H9 (cell line): ENCODE results near the gene MYO7B. TPM values are rescaled to one million over a fixed set of nuclear protein-coding genes. Genes with fewer than 3 reads are reported as not detected.

Source experiments
- DNase-seq: peaks from one replicate; pipeline ENCODE4 v3.0.0-alpha.2; 2017
- H2AFZ ChIP-seq: one replicate; pipeline ENCODE4 v1.6.1; 2013; ENCODE audit warnings: mild to moderate bottlenecking, low read length, control low read depth, moderate library complexity
- H2AK5ac ChIP-seq: 2 replicates; pipeline ENCODE4 v1.6.1; 2013; ENCODE audit warnings: low read length, control low read depth, mixed read lengths; ENCODE audit not compliant: insufficient read length
- H2BK120ac ChIP-seq: one replicate; pipeline ENCODE4 v1.6.1; 2013; ENCODE audit warnings: low read depth, mild to moderate bottlenecking, low read length, control low read depth, inconsistent platforms; ENCODE audit not compliant: poor library complexity, severe bottlenecking
- H2BK12ac ChIP-seq: 2 replicates; pipeline ENCODE4 v1.6.1; 2013; ENCODE audit warnings: low read length, control low read depth, mixed read lengths, low read depth; ENCODE audit not compliant: insufficient read length
- H2BK15ac ChIP-seq: 2 replicates; pipeline ENCODE4 v1.6.1; 2013; ENCODE audit warnings: low read depth, low read length, control low read depth
- H2BK20ac ChIP-seq: one replicate; pipeline ENCODE4 v1.6.1; 2013; ENCODE audit warnings: low read depth, mild to moderate bottlenecking, low read length, control low read depth, inconsistent platforms; ENCODE audit not compliant: poor library complexity, severe bottlenecking
- H2BK5ac ChIP-seq: 2 replicates; pipeline ENCODE4 v1.6.1; 2013; ENCODE audit warnings: low read length, control low read depth, mixed read lengths; ENCODE audit not compliant: insufficient read length
- H3K14ac ChIP-seq: 2 replicates; pipeline ENCODE4 v1.6.1; 2013; ENCODE audit warnings: low read length, control low read depth; ENCODE audit not compliant: insufficient read depth
- H3K18ac ChIP-seq: 2 replicates; pipeline ENCODE4 v1.6.1; 2013; ENCODE audit warnings: low read depth, mild to moderate bottlenecking, mixed read lengths, low read length, control low read depth; ENCODE audit not compliant: insufficient read length
- H3K23ac ChIP-seq: 2 replicates; pipeline ENCODE4 v1.6.1; 2013; ENCODE audit warnings: low read length, control low read depth, mixed read lengths, low read depth; ENCODE audit not compliant: insufficient read length
- H3K23me2 ChIP-seq: 2 replicates; pipeline ENCODE4 v1.6.1; 2013; ENCODE audit warnings: low read depth, mild to moderate bottlenecking, mixed read lengths, low read length, control low read depth; ENCODE audit not compliant: insufficient read length, poor library complexity, severe bottlenecking
- H3K27ac ChIP-seq: 2 replicates; pipeline ENCODE4 v1.5.1; 2013; ENCODE audit warnings: low read length, control low read depth, mixed read lengths, low read depth; ENCODE audit not compliant: insufficient read length
- H3K27me3 ChIP-seq: 2 replicates; pipeline ENCODE4 v1.6.1; 2013; ENCODE audit warnings: low read length, control low read depth, inconsistent platforms; ENCODE audit not compliant: insufficient read depth
- H3K4ac ChIP-seq: 2 replicates; pipeline ENCODE4 v1.6.1; 2013; ENCODE audit warnings: low read depth, mild to moderate bottlenecking, control low read depth, inconsistent platforms, low read length, moderate library complexity
- H3K4me1 ChIP-seq: 2 replicates; pipeline ENCODE4 v1.6.1; 2013; ENCODE audit warnings: low read length, control low read depth, inconsistent platforms; ENCODE audit not compliant: insufficient read depth
- H3K4me2 ChIP-seq: 2 replicates; pipeline ENCODE4 v1.6.1; 2013; ENCODE audit warnings: low read length, control low read depth, mixed read lengths; ENCODE audit not compliant: insufficient read length, insufficient read depth
- H3K56ac ChIP-seq: 2 replicates; pipeline ENCODE4 v1.6.1; 2013; ENCODE audit warnings: low read depth, mild to moderate bottlenecking, mixed read lengths, low read length, control low read depth; ENCODE audit not compliant: insufficient read length
- H3K79me1 ChIP-seq: 2 replicates; pipeline ENCODE4 v1.6.1; 2013; ENCODE audit warnings: low read depth, mild to moderate bottlenecking, moderate library complexity, low read length, control low read depth, inconsistent platforms; ENCODE audit not compliant: insufficient read depth, poor library complexity, severe bottlenecking
- H3K79me2 ChIP-seq: 2 replicates; pipeline ENCODE4 v1.6.1; 2013; ENCODE audit warnings: low read length, control low read depth, inconsistent platforms; ENCODE audit not compliant: insufficient read depth
- H3K9ac ChIP-seq: 2 replicates; pipeline ENCODE4 v1.6.1; 2013; ENCODE audit warnings: low read length, control low read depth, mixed read lengths; ENCODE audit not compliant: insufficient read length; ENCODE audit errors: extremely low read depth
- H3K9me3 ChIP-seq: one replicate; pipeline ENCODE4 v1.6.1; 2013; ENCODE audit warnings: low read depth, low read length, inconsistent platforms; ENCODE audit not compliant: control insufficient read depth
- H3T11ph ChIP-seq: one replicate; pipeline ENCODE4 v1.6.1; 2013; ENCODE audit warnings: mild to moderate bottlenecking, low read length, control low read depth, inconsistent platforms
- H4K20me1 ChIP-seq: one replicate; pipeline ENCODE4 v1.6.1; 2013; ENCODE audit not compliant: control insufficient read depth, insufficient read length, insufficient read depth
- H4K5ac ChIP-seq: 2 replicates; pipeline ENCODE4 v1.6.1; 2013; ENCODE audit warnings: low read depth, mild to moderate bottlenecking, mixed read lengths, low read length, control low read depth; ENCODE audit not compliant: insufficient read length
- H4K8ac ChIP-seq: replicated peaks from 2 replicates; pipeline ENCODE4 v1.6.1; 2013; ENCODE audit warnings: low read length, control low read depth, mixed read lengths, low read depth; ENCODE audit not compliant: insufficient read length
- H4K91ac ChIP-seq: 2 replicates; pipeline ENCODE4 v1.6.1; 2013; ENCODE audit warnings: low read depth, mild to moderate bottlenecking, moderate library complexity, mixed read lengths, low read length, control low read depth; ENCODE audit not compliant: insufficient read length
- H3K27ac Mint-ChIP-seq, 3 experiments: 2 replicates in 2 of 3; 3 replicates in 1 of 3; pipeline ENCODE4 v1.8.0; 2020 to 2021; ENCODE audit warnings: mixed read lengths in 3 of 3, mild to moderate bottlenecking in 1 of 3, moderate library complexity in 1 of 3
- H3K27me3 Mint-ChIP-seq: 2 replicates; pipeline ENCODE4 v1.8.0; 2021; ENCODE audit warnings: low read depth, mild to moderate bottlenecking, moderate library complexity, mixed read lengths
- H3K36me3 Mint-ChIP-seq, 3 experiments: 2 replicates in 2 of 3; 3 replicates in 1 of 3; pipeline ENCODE4 v1.8.0; 2020 to 2021; ENCODE audit warnings: low read depth in 3 of 3, mixed read lengths in 3 of 3; ENCODE audit not compliant: insufficient read depth in 1 of 3
- H3K4me1 Mint-ChIP-seq, 2 experiments: 2 replicates each; pipeline ENCODE4 v1.8.0; 2020; ENCODE audit warnings: mixed read lengths in 2 of 2
- H3K4me3 Mint-ChIP-seq, 2 experiments: 2 replicates in 1 of 2; 3 replicates in 1 of 2; pipeline ENCODE4 v1.8.0; 2020 to 2021; ENCODE audit warnings: mild to moderate bottlenecking in 2 of 2, mixed read lengths in 2 of 2, moderate library complexity in 1 of 2
- H3K9me3 Mint-ChIP-seq, 2 experiments: 2 replicates in 1 of 2; 3 replicates in 1 of 2; pipeline ENCODE4 v1.8.0; 2020; ENCODE audit warnings: mild to moderate bottlenecking in 2 of 2, mixed read lengths in 2 of 2, moderate library complexity in 1 of 2
- CTCF ChIP-seq: fragments of 200-600 bp; sonication (generic); conservative IDR thresholded peaks from 3 replicates; pipeline ENCODE4 v1.8.0; 2021; ENCODE audit warnings: antibody characterized with exemption, mild to moderate bottlenecking
- WGBS: extraction: QIAGEN DNeasy Blood & Tissue Kit; methylation state at CpG from one replicate; pipeline ENCODE4 v1.1.7; 2013; ENCODE audit warnings: missing lambda C conversion rate, low lambda C conversion rate, mixed read lengths; ENCODE audit not compliant: insufficient read length; ENCODE audit errors: extremely low coverage; 5-methylcytosine and 5-hydroxymethylcytosine counted together
- total RNA-seq: library from RNA; stranded (reverse); gene quantifications from 2 replicates; pipeline ENCODE4 v1.2.1, GENCODE V29; 2021

The MYO7B gene
- total RNA-seq, 1 experiment from 2014 or later: not detected

- DNase-seq: no peak
- Histone ChIP-seq H3T11ph (no peak overlapping the region), H3K18ac (no peak overlapping the region), H4K20me1 (no peaks in the 10 kb centered on the region), H2BK20ac (no peak overlapping the region), H3K79me1 (no peaks in the 10 kb centered on the region), H3K9ac (no peak overlapping the region), H3K23me2 (no peaks in the 10 kb centered on the region), H2AK5ac (no peak overlapping the region), H3K4me1 (no peaks in the 10 kb centered on the region), H3K27me3 (no peaks in the 10 kb centered on the region), H3K9me3 (no peaks in the 10 kb centered on the region), H3K4me2 (no peak overlapping the region), H3K4ac (no peak overlapping the region), H3K27ac (no peak overlapping the region), H2BK15ac (no peak overlapping the region), H2AFZ (no peak overlapping the region), H4K5ac (no peak overlapping the region), H2BK12ac (no peak overlapping the region), H2BK120ac (no peak overlapping the region), H3K14ac (no peak overlapping the region), H3K79me2 (0 out of 2 replicates have a peak, but pooled peaks cover 2% of the 10 kb centered on the region), H3K23ac (no peak overlapping the region), H4K91ac (no peak overlapping the region), H3K56ac (no peak overlapping the region), H4K8ac (no peak overlapping the region), H2BK5ac (no peak overlapping the region)
- no peak overlapping the region for H3K27ac Mint-ChIP-seq
- H3K36me3 Mint-ChIP-seq: peaks cover 0 to 2% (median 0%) of the 10 kb centered on the region in 3 experiments; a peak in 3 of 7 replicates
- H3K27me3 Mint-ChIP-seq: peaks cover 8% of the 10 kb centered on the region
- no CpG with 5 or more reads among the region's 6 CpGs for WGBS
- no peak overlapping the region for H3K4me3 Mint-ChIP-seq
- TF ChIP-seq CTCF: no peak
- peaks cover 9 to 15% of the 10 kb centered on the region in 2 experiments for H3K4me1 Mint-ChIP-seq
- no peaks in the 10 kb centered on the region for H3K9me3 Mint-ChIP-seq
These were observed 122.7 kb downstream of the MYO7B start for GRCh38 chr2:127658146-127658545.
